GM19452 (cell line): Measurements from ENCODE around the gene IPO7.
"Not testable (repeated sequence)": the region's sequence is repeated elsewhere in the genome, so short reads cannot be mapped to it uniquely, and the experiment has no call there.

ENCODE experiments used
- ATAC-seq: cut with Tn5 transposase; IDR thresholded peaks from one replicate; pipeline ENCODE4 v1.9.1; 2021; ENCODE audit not compliant: unreplicated experiment

IPO7 gene

DNA sequence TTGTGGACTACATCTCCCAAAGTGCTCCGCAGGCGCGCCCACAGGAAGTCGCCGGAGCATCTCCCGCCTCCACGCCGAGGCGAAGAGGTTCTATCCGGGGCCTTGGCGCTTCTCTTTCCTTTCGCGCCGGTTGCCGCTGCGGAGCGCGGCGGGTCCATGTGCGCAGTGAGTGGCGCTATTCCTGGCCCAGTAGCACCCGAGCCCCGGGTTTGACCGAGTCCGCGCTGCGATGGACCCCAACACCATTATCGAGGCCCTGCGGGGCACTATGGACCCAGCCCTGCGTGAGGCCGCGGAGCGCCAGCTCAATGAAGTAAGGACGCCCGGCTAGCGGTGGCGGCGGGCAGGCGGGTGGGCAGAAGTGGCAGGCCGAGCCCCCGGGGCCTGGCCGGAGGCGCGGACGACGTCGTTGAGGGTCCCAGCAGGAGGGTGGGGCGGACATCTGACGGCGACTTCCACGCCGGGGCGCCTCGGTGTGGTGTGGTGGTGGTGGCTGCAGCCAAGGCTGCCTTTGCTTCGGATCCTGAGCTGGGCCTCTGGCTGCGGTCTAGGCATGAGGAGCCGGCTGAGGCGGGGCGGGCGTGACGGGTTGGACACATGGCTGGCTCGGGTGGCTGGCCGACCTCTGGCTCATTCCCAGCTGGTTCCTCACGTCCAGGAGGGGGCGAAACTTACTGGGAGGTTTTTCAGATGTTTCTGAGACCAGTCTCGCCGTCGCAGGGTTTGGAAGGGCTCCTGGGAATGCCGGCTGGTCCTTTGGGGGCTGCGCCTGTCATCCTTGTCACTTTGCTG lies at the start of gene IPO7:
IPO7 (plus strand) TSS at position 118 of the 792 bp plus-strand sequence; CDS start at position 230, 112 bp downstream.
- peak; percentile 96 for ATAC-seq

DNA sequence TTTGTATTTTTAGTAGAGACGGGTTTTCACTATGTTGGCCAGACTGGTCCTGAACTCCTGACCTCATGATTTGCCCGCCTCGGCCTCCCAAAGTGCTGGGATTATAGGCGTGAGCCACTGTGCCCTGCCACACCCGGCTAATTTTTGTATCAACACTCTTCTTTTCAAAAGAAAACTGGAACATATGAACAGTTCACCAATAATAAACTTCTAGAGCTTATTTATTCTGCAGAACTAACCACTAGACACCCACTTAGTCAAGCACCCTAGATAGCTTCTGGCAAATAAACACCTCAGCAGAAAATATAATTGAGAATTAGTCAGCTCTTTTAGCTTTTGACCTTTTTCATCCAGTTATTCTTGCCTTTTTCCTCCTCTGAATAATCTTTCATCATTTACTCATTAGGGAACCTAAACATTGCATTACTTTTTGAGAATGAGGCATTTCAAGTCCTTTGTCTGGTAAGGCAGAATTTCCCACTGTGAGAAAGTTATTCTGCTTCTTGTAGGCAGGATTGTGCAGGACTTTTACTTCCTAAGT lies 42.7 kb upstream of the IPO7 start:
- no peak for ATAC-seq

DNA sequence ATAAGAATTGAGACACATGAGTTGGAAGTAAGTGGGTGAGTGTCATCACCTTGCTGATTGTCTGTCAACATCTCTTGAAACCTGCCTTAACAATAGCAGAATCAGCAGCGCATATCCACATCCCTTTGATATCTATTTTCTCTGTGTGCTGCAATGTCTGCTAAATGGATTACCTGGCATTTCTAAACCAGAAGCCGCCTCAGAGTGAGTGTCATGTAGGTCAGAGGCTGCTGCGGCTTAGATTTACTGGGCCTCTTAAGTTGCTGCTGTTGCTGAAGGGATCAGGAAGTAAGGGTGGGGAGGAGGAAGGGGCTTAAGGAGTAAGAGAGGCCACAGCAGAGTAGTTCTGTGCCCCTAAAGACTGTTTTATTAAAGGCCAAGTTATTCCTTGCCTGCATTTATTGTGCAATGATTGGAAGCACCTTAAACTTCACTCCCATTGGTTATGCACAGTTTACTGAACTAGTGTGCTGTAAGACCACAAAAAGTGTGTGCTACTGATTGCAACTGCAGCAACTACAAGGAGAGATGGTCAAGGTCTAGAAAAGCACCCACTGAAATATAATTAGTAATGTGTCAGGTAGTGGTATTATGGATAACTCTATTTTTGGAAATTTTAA lies 40.3 kb upstream of the IPO7 start:
- ATAC-seq = no peak

DNA sequence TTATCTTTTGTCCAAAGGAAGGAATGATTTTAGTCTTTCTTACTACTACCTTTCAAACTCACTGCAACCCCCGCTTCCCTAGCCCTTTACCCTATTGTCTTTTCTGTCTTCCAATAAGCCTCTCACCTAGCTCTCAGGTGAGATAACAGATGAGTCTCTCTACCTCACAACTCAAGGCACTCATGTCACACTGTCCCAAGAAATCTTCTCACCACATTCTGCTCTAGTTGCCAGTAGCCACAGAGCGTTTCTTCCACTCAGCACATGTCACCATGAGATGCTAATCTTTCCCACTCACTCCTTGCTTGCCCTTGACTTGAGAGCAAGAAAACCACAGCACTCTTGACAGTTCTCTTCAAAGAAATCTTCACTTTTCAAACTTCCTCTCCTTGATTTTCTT lies 37.4 kb upstream of the IPO7 start:
- no peak for ATAC-seq

DNA sequence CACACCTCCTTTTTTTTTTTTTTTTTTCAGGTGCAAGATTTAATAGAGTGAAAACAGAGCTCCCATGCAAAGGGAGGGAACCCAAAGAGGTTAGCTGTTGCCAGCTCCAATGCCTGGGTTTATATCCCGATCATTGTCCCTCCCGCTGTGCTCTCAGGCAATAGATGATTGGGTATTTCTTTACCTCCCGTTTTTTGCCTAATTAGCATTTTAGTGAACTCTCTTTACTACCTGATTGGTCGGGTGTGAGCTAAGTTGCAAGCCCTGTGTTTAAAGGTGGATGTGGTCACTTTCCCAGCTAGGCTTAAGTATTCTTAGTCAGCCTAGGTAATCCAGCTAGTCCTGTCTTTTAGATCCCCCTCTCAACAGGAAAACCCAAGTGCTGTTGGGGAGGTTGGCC lies 36.7 kb upstream of the IPO7 start:
- not testable (repeated sequence) for ATAC-seq

DNA sequence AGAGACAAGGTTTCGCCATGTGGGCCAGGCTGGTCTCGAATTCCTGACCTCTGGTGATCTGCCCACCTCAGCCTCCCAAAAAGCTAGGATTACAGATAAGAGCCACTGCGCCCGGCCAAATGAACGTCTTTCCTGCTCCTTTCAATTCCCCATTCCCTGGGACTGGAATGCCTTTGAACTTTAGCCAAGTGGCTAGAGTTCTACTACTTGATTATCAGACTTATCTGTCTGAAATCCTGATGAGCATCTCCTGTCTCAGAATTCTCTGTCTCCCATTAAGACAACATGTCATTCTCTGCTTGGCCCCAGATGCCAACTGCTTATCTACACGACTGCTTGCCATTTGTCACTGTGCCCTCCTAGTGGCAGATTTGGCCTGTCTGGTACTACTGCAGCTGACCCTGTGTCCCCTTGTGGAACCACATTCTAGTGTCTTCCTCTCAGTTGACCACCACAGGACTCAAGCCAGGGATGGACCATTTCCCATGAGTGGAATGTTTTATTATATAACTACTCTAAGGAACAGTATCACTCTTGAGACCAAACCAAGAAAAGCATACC lies 33.1 kb upstream of the IPO7 start:
- ATAC-seq = no peak

DNA sequence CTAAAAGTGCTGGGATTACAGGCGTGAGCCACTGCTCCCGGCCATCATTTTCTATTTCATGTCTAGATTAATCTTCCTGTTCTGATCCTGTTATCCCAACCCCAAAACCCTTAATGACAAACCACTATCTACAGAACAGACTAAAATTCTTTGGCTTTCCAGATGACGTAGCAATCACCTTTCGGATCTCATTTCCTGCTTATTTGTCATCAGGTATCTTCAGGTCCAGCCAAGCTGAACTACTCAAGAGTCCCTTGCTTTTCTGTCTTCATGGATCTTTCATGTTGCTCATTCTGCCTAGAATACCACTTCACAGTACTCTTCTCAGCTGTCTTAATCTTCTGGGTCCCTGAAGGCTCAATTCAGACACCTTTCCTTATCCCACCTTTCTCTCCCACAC lies 27.4 kb upstream of the IPO7 start:
- ATAC-seq = no peak

DNA sequence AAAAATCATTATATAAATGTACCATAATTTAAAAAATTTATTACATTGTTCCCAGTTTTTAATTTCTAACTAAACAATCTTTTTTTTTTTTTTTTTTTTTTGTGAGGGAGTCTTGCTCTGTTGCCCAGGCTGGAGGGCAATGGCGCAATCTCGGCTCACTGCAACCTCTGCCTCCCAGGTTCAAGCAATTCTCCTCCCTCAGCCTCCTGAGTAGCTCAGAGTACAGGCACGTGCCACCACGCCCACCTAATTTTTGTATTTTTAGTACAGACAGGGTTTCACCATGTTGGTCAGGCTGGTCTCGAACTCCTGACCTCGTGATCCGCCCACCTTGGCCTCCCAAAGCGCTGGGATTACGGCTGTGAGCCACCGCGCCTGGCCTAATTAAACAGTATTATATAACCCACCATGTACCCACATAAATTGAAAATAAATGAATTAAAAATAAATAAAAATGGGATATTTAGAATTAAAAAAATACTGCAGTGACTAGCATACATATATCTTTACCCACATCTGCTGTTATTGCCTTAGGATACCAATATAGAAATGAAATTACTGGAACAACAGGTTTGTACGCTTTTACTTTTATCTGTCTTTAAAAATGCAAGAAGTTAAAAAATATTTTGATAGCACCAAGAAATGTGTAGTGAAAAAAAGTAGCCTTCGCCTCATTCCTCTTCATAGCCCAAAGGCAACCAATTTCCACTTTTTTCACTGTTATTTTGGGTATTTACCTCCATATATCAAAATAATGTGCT lies 23.4 kb upstream of the IPO7 start:
- not testable (repeated sequence) for ATAC-seq

DNA sequence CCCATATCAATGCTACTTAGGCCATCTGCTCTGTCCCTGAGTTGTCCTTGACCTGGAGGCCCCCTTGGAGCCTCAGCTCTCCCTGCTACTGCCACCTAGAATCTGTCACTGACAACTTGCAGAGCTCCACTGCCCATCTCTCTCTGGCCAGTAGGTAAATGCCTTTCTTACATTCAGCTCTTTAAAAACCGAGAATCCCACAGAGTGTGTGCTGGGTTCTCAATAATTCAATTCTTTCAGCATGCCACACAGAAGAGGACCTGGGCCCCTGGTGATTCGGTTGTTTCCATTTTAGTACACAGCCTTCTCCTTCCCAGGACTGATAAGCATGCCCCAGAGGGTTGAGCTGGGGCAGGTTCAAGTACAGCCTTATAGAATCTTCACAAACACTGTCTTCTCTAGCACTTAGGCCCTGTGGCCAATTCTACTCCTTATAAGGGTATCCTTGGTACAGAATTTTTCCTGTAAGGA lies 22.0 kb upstream of the IPO7 start:
- ATAC-seq = no peak

DNA sequence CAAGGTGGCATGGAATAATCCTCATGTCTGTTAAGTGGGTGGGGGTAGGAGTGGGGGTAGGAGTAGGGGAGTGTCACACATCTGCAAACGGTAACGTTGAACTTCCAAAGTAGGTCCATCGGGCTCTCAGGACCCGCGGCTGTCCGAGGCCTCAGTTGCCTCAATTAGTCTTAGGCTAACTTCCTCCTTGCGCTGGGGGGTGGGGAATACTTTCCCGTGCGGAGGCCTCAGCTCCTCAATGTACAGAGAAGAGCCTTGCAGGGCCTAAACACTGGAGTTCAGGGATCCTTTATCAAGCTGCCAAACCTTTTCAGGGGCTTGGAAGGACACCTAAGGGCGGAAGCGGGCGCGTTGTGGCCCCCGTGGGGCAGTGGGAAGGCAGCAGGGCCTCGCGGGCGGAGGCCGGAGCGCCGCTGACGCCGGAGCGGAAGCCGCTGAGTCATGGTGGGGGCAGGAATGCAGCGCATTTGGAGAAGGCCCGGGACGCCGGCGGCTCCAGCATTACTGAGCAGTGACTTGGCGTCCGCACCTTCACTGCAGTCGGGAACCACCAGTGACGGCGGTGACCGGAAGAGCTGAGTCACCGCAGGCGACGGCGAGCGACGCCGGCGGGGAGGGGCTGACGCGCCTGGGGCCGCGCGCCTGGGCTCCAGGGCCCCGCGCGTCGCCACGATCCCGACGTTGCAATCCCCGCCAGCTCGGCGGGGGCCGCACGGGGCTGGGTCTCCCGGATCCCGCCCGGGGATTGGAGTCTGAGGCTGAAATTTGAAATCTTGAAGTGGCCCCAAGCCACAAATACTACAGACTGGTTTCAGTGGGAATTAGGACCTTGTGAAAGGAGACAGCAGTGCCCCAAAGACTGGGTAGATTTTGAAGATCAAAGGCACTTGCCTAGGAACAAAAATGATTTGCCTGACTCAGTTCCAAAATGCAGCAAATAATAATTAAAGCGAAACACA lies 20.2 kb upstream of the IPO7 start:
- peak; percentile 94 for ATAC-seq

DNA sequence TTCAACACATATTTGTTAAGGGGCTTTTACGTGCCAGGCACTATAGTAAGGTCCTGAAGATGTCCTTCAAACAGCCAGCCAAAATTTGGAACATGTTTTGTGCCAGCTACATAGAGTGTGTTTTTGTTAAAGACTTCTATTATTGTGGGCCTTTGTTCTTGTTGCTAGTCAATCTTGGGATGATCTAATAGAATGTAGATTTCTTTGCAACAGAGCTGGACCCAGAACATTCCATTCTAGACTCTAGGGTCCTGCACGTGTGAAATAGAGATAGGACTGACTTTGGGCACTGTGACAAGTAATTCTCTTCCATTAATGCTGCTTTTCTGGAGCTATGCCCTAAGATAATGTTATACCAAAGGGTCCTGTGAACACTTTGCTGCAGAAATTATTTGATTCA lies 16.9 kb upstream of the IPO7 start:
- ATAC-seq = no peak

DNA sequence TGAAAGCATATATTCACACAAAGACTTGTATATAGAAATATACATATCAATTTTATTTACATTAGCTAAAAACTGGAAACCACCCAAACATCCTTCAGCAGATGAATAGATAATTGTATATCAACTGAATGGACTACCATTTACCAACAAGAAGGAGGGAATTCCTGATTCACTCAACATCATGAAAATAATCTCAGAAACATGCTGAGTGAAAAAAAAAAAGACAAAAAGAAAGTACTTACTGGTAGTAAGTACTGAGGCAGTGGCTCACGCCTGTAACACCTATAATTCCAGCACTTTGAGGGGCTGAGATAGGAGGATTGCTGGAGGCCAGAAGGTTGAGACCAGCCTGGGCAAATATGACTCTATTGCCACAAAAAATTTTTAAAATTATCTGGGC lies 7.4 kb upstream of the IPO7 start:
- ATAC-seq = no peak

DNA sequence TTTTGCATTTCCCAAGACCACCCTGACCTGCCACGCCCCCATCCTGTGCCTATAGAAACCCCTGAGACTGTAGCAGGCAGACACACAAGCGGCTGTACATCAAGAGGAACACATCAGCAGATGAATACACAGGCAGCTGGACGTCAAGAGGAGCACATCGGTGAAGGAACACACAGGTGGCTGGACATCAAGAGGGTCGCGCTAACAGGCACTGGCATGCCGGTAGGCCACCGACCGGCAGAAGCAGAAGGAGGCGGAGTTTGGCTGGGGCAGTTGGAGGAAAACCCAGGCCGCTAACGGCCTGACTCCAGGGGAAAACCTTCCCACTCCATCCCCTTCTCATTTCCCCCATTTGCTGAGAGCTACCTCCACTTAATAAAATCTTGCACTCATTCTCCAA lies 5.4 kb upstream of the IPO7 start:
- no peak for ATAC-seq

DNA sequence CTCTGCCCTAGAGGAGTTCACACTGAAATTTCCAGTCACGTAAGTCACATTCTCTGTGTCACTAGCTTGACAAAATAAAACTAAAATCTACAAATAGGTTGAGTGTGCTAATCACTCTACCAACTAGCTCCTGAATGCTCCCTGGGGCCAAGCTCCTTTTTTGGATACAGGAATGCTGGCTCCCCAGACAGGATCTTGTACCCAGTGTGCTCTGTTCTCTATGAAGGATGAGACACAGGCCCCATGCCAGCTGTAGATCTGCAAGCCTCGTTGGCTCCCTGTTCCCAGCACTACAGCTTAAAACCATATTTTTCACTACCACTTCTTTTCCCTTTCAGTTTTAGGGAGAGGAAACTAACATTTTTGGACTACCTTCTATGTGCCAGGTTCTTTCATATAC lies 3.7 kb upstream of the IPO7 start:
- ATAC-seq = no peak

DNA sequence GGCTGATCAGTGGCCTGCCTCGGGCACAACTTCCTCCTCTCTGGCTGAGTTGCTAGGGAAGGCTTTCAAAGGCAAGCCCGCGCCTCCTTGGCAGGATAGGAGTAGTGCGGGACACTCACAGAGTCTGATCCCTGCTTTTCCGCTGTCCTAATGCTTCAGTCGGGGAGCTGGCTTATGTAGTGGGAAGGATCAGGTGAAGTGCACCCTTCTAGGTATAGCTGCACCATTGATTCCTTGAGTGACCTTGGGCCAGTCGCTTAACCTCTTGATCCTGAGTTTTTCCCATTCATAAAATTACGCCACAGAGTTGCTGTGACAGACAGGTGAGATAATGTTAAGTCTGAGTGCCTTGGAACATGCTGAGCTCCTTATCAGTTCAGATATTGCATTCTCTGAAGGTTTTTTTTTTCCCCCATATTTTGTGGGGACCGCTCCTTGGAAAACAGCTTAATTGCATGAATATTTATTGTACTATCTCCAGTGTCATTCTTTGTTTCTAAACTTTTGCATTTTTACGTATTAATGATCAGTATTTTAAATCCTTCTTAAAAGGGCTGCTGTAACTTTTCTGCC lies 961 bp downstream of the IPO7 start:
- ATAC-seq = no peak

DNA sequence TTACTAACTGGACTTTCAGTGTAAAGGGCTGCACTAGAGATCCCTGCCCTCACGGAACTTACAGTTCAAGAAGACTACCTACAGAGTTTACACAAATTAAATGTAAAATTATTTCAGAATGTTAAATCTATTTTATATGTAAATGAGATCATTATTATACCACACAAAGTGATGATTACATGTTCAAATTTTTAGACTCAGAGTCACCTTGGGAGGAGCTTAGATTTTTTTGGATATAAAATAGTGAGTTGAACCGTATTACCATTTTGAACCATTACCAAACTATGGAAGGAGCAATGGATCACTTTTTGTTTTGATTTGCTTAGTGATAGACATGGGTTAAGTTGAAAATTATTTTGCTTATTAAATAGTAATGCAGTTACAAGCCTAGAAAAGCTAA lies 1.6 kb downstream of the IPO7 start:
- ATAC-seq = no peak

DNA sequence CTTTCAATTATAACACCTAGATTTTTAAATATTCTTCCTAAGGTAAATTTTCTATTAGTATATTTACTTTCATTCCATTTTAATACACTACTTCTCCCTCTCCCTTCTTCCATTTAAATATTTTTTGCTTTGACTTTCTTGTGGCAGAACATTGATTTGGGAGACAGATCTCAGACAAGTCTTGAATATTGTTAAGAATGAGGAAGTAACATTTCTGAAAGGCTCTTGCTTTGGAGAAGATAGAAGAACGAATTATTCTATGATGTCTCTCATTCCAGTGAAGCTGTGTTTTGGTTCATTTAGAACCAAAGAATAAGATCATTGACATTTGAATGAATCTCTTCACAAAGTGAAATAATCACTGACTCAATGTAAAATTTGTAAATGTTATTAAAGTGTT lies 2.4 kb downstream of the IPO7 start:
- ATAC-seq = no peak

DNA sequence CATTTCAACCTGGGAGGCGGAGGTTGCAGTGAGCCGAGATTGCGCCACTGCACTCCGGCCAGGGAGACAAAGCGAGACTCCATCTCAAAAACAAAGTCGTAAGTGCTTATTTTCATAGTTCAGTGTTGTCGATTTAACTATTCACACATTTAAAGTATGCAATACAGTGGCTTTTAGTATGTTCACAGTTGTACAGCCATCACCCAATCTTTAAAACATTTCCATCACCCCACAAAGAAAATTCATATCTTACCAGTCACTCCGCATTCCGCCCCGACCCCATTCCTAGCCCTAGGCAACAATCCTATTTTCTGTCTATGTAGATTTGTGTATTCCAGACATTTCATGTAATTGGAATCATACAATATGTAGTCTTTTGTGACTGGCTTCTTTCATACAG lies 11.9 kb downstream of the IPO7 start:
- ATAC-seq = no peak

DNA sequence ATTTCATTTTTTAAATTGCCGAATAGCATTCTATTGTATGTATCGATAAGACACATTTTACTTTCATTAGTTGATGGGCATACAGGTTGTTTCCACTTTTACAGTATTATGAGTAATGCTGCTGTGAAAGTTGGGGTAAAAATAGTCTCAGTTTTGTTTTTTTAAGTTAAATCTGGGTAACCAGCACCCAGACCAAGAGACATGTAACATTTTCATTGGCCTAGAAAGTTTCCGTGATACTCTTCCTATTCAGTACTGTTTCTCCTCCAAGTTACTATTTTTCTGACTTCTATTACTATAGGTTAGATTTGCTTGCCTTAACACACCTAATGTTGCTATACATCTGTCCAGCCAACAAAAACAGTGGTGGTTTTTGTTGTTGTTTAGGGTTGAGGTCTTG lies 12.3 kb downstream of the IPO7 start:
- ATAC-seq = peak; percentile 64
